GM12891 (cell line): Measurements from ENCODE around the gene EIF5A2. TPM values are rescaled to one million over a fixed set of nuclear protein-coding genes. Genes with fewer than 3 reads are reported as not detected.
A peak's percentile ranks its signal among the peaks of the same experiment; 100 is the strongest.
"Not testable (repeated sequence)": the region's sequence is repeated elsewhere in the genome, so short reads cannot be mapped to it uniquely, and the experiment has no call there.

Experiments
- DNase-seq: peaks from one replicate; pipeline ENCODE4 v3.0.0; 2011; ENCODE audit warnings: low spot score; ENCODE audit not compliant: insufficient read length
- FAIRE-seq: peaks from 2 replicates; lab custom pipeline; 2011; peaks lifted over from hg19 to GRCh38; lab: Jason Lieb, UNC
- PAX5 ChIP-seq: IDR thresholded peaks from 2 replicates; pipeline ENCODE4 v1.6.1; 2011; ENCODE audit warnings: low read length, moderate library complexity, mild to moderate bottlenecking; ENCODE audit not compliant: insufficient read depth, severe bottlenecking
- POLR2A ChIP-seq: IDR thresholded peaks from 2 replicates; pipeline ENCODE4 v1.6.1; 2011; ENCODE audit warnings: low read depth, low read length, control low read depth
- POLR2AphosphoS5 ChIP-seq: IDR thresholded peaks from 2 replicates; pipeline ENCODE4 v1.6.1; 2011; ENCODE audit warnings: low read depth, low read length, control low read depth
- POU2F2 ChIP-seq: IDR thresholded peaks from 2 replicates; pipeline ENCODE4 v1.6.1; 2011; ENCODE audit warnings: low read depth, mild to moderate bottlenecking, control low read depth, low read length, moderate library complexity
- SPI1 ChIP-seq: IDR thresholded peaks from 2 replicates; pipeline ENCODE4 v1.6.1; 2011; ENCODE audit warnings: low read depth, low read length, control low read depth
- TAF1 ChIP-seq: IDR thresholded peaks from 2 replicates; pipeline ENCODE4 v1.6.1; 2011; ENCODE audit warnings: low read depth, low read length, control low read depth
- polyA plus RNA-seq: library from polyadenylated mRNA; unstranded; fragments of >200 nt; gene quantifications from one replicate; pipeline ENCODE4 v1.2.1, GENCODE V29; 2012; ENCODE audit warnings: low read depth, missing spikeins, inconsistent platforms; ENCODE audit not compliant: missing spikeins

The EIF5A2 gene
- 0.08 TPM for polyA plus RNA-seq

- TF ChIP-seq PAX5, result no peak
- TF ChIP-seq POLR2AphosphoS5, result no peak
- no peak for TF ChIP-seq SPI1
- TF ChIP-seq POLR2A, result no peak
- TF ChIP-seq POU2F2, result no peak
- no peak for TF ChIP-seq TAF1
- DNase-seq, result peak; percentile 83
- peak; percentile 50 for FAIRE-seq
These were observed at the start of gene EIF5A2 for GRCh38 chr3:170908235-170909116. EIF5A2 (minus strand) TSS chr3:170908637; CDS start chr3:170907806, 831 bp downstream.

DNA sequence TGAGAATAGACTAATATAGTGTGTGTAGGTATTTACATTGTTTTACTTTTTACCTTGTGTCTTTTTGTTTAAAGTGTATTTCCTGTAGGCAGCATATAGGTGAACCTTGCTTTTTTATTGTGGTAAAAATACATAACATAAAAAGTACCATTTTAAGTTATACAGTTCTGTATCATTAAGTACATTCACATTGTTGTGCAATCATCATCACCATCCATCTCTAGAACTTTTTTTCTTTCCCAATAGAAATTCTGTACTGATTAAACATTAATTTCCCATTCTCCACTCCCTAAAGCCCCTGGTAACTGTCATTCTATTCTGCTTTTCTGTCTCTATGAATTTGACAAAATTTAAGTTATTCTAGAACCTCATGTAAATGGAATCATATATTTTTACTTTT is 48.2 kb upstream of the EIF5A2 start:
- no peak for FAIRE-seq
- TF ChIP-seq POU2F2 (no peak), POLR2AphosphoS5 (no peak), PAX5 (no peak), TAF1 (no peak), POLR2A (no peak), SPI1 (no peak)
- DNase-seq, result no peak

GRCh38 chr3:170953736-170954135 is 45.3 kb upstream of the EIF5A2 start:
- DNase-seq, result no peak
- TF ChIP-seq POLR2A (no peak), TAF1 (no peak), POLR2AphosphoS5 (no peak), PAX5 (no peak), SPI1 (no peak)
- no peak for FAIRE-seq

DNA sequence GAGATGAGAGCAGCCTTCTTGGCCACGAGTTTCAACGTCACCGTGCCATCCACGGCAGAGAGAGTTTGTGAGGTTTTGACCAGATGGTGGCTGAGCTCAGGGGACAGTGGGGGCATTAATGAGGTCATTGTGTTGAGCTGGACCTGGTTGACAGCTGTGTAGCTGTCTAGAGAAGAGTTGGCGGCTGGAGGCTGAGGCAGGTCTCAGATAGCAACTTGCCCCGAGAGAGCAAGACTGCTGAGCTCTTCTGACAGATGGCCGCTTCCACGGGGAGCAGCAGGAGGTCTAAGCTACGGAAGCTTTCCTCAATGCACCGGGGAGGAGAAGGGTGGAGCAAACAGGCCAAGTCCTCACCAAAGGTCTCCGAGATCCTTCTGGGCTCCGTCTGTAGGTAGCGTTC is 44.8 kb upstream of the EIF5A2 start:
- FAIRE-seq, result no peak
- TF ChIP-seq POLR2AphosphoS5 (no peak), PAX5 (no peak), POU2F2 (no peak), SPI1 (no peak), POLR2A (no peak), TAF1 (no peak)
- DNase-seq, result no peak

DNA sequence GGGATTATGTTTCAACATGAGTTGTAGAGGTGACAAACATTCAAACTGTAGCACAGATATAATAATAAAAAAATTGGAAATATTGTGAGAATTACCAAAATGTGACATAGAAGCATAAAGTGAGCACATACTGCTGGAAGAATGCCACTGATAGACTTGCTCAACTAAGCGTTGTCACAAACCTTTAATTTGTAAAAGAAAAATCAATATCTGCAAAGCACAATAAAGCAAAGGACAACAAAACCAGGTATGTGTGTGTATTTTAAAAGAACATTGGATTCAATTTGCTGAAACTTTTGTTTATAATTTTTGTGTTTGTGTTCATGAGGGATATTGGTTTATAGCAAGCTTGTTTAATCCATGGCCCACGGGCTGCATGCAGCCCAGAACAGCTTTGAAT is 40.8 kb upstream of the EIF5A2 start:
- TF ChIP-seq SPI1 (no peak), POLR2A (no peak), PAX5 (no peak), POU2F2 (no peak)
- DNase-seq (no peak), FAIRE-seq (no peak)

DNA sequence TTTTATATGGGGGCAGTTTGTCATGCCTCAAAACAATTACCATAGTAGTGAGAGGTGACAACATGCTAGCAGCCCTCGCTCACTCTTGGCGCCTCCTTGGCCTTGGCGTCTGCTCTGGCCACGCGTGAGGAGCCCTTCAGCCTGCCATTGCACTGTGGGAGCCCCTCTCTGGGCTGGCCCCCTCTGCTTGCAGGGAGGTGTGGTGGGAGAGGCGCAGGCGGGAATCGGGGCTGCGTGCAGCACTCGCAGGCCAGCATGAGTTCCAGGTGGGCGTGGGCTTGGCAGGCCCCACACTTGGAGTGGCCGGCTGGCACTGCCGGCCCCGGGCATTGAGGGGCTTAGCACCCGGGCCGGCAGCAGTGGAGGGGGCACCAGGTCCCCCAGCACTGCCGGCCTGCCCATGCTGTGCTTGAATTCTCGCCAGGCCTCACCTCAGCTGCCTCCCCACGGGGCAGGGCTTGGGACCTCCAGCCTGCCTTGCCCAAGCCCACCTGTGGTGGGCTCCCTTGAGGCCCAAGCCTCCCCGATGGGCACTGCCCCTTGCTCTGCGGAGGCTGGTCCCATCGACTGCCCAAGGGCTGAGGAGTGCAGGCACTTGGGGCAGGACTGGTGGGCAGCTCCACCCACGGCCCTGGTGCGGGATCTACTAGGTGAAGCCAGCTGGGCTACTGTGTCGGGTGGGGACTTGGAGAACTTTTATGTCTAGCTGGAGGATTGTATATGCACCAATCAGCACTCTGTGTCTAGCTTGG is 38.8 kb upstream of the EIF5A2 start:
- no peak for FAIRE-seq

GRCh38 chr3:170942011-170942410 is 33.6 kb upstream of the EIF5A2 start:
- TF ChIP-seq SPI1 (no peak), POU2F2 (no peak), POLR2AphosphoS5 (no peak), TAF1 (no peak), PAX5 (no peak), POLR2A (no peak)
- no peak for DNase-seq
- no peak for FAIRE-seq

More for the DNA sequence above, 38.8 kb upstream of the EIF5A2 start:
- TF ChIP-seq TAF1, result no peak
- no peak for TF ChIP-seq SPI1
- no peak for TF ChIP-seq POLR2AphosphoS5
- TF ChIP-seq PAX5, result no peak
- no peak for TF ChIP-seq POLR2A
- TF ChIP-seq POU2F2, result no peak
- no peak for DNase-seq

DNA sequence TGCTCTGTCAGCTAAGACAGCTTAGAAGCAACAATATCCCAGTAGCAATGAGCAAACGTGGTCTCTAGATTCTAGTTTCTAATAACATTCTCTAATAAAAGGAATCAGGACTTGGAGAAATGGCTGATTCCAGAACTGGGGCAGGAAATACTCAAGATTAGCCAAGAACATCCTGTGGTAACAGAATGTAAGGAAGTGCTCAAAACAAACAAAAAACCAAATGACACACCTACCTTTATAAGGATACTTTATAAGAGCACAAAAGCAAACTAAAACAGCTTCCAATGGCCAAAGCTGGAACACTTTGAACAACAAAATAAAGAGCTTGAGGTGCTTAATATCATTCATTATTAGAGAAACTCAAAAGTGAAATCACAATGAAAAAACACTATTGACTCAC is 33.1 kb upstream of the EIF5A2 start:
- FAIRE-seq, result no peak
- no peak for DNase-seq
- TF ChIP-seq POLR2A, result no peak
- TF ChIP-seq POU2F2, result no peak
- no peak for TF ChIP-seq TAF1
- TF ChIP-seq POLR2AphosphoS5, result no peak
- no peak for TF ChIP-seq PAX5
- no peak for TF ChIP-seq SPI1

DNA sequence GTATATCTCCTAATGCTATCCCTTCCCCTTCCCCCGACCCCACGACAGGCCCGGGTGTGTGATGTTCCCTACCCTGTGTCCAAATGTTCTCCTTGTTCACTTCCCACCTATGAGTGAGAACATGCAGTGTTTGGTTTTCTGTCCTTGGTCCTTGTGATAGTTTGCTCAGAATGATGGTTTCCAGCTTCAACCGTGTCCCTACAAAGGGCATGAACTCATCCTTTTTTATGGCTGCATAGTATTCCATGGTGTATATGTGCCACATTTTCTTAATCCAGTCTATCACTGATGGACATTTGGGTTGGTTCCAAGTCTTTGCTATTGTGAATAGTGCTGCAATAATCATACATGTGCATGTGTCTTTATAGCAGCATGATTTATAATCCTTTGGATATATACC is 24.6 kb upstream of the EIF5A2 start:
- FAIRE-seq, DNase-seq: not testable (repeated sequence)

GRCh38 chr3:170923553-170923952 is 15.1 kb upstream of the EIF5A2 start:
- not testable (repeated sequence) for FAIRE-seq, DNase-seq

- FAIRE-seq, result no peak
- TF ChIP-seq TAF1 (no peak), PAX5 (no peak), POLR2A (no peak), SPI1 (no peak), POU2F2 (no peak), POLR2AphosphoS5 (no peak)
- DNase-seq, result no peak
These were observed 10.3 kb upstream of the EIF5A2 start for GRCh38 chr3:170918715-170919114.
